NCI-H128 (cell line): ENCODE data around the gene PCIF1.
"Not testable (repeated sequence)": the region's sequence is repeated elsewhere in the genome, so short reads cannot be mapped to it uniquely, and the experiment has no call there.

Source experiments
- DNase-seq: peaks from one replicate; lab custom pipeline; 2025; ENCODE audit not compliant: unreplicated experiment; lab: John Stamatoyannopoulos, UW

Gene PCIF1

DNA sequence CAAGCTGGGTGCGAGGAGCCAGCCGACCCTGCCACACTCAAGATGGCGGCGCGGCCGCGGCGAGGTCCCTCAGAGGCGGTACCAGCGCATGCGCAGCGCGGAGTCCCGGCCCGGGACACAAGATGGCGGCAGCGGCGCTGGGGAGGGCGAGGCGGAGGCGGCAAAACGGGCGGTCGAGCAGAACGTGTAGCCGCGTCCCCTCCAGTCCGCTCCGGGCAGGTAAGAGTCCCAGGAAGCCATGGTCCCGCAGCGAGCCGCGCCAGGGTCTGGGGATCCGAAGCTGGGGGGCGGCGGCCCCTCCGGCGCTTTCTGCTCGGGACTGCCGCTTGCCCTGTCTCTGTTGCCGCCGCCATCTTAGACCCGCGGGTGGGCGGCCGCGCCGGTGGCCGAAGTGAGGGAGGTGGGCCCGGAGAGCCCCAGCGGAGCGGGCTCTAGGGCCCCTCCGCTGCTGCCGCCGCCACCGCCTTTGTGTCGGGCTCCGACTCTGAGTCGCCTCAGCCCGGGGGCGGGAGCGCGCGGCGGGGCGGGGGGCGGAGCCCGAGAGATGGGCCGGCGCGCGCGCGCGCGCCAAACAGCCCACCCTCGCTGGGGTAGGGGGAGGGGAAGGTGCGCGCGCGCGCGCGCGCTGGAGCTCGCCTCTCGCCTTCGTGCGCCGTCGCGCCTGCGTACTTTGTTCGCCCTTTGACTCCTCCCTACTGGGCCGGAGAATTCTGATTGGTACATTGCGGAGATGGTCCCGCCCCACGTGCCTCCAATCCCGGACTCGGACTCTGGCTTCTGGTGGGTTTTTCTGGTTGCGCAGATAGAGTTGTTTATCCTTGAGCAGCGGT, at the start of gene PCIF1:
Gene PCIF1 (plus strand): TSS at position 98 of the 830 bp plus-strand sequence. CDS start 4,317 bp downstream, outside the sequence.
- DNase-seq: peak; percentile 96

DNA sequence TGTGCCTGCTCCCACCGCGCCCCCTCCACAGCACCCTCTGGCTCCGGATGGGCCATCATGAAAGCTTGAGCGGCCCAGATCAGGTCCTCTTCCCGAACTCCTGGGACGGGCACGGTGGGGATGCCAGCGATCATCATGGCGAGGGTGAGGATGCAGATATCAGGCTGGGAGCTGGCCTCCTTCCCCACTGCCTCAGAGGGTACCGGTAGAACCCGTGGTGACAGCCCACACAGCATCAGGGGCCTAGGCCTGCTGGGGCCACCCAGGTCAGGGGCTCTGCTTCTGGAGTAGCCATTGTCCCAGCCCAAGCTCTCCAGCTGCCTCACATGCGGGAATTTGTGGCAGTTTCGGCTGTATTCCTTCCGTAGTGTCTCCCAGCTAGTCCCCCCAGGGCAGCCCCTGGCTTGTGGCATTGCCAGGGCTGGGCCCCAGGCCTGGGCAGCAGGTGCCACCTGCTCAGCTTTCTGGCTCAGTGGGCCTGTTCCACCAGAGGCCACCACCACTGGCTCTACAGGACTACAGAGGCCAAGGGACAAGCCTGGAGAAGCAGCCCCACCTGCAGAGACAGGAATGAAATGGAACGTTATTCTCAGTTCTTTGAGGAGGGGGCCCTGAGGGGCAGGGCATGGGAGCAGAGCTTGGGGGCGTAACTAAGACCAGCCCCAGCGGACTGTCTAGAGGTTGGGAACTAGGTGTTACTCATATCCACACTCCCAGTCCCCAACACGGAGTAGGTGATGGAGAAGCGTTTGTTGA, 47.7 kb upstream of the PCIF1 start:
- no peak for DNase-seq

- DNase-seq: no peak
Measured at GRCh38 chr20:45887346-45887715, 47.2 kb upstream of the PCIF1 start, which contains the start of gene SPATA25. Gene SPATA25, minus strand, starts transcription at chr20:45887622. Its CDS starts 32 bp downstream, at chr20:45887590.

GRCh38 chr20:45888681-45889080, 45.8 kb upstream of the PCIF1 start:
- DNase-seq: no peak

DNA sequence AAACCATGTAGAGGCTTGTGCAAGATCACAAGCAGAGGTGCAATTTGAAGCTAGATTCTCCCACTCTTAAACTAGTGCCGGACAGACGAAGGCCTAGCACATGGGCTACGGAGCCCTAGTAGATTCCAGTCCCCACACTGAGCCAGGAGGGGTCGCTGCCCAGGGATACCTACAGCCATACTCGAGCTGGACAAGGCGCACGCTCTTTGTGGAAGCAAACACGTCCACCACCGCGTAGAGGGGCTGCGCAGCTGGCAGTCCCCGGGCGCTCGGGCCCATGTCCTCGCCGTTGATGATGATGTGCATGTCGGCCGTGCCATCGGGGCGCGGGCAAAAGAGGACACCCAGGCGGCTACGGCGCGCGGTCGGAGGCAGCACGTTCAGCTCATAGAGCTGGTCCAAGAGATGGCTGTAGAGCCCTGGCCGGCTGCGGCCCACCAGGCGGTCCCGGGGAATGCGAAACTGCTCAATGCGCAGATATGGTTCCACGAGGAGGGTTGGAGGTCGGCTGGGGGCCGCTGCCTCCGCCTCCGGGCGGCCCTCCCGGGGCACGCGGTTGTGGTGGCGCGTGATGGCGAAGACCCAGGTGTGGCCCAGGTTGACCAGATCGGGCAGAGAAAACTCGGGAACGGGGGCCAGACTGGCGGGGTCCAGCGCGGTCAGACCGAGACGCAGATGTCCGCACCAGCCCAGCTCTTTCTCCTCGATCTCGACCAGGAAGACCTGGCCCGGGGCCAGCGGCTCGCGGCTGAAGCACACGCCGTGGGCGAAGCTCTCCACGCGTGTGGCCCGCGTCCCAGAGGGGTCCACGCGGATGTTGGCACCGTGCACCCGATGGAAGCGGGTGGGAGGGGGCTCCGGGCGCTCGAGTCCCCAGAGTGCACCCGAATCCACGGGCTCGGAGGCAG, 44.2 kb upstream of the PCIF1 start:
- DNase-seq: peak; percentile 31

DNA sequence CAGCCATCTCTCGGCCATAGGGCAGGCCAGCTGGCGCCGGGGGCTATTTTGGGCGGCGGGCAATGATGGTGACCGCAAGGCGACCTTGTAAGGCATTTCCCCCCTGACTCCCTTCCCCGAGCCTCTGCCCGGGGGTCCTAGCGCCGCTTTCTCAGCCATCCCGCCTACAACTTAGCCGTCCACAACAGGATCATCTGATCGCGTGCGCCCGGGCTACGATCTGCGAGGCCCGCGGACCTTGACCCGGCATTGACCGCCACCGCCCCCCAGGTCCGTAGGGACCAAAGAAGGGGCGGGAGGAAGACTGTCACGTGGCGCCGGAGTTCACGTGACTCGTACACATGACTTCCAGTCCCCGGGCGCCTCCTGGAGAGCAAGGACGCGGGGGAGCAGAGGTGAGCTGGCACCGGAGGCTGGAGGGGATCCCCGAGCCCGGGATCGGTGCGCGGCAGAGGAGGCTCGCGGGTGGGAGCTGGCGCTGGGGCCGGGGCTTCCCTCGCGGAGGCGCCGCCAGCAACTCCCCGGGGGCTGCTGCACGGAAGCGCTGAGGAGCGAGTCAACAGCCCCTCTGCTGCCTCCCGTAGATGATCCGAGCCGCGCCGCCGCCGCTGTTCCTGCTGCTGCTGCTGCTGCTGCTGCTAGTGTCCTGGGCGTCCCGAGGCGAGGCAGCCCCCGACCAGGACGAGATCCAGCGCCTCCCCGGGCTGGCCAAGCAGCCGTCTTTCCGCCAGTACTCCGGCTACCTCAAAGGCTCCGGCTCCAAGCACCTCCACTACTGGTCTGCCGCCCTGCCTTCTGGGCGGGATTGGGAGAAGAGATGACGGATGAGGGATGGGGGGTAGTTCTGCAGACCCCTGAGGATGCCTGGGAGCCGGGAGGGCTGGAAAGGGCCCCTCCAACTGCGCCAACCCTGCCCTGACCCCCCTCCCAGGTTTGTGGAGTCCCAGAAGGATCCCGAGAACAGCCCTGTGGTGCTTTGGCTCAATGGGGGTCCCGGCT, 43.2 kb upstream of the PCIF1 start, which contains the start of the genes CTSA and NEURL2:
Gene CTSA (plus strand): TSS at position 351 of the 999 bp plus-strand sequence. CDS start 234 bp downstream, at position 585.
Gene NEURL2 (minus strand): TSS at position 224 of the 999 bp plus-strand sequence. CDS start 217 bp downstream, at position 7.
- peak; percentile 55 for DNase-seq

DNA sequence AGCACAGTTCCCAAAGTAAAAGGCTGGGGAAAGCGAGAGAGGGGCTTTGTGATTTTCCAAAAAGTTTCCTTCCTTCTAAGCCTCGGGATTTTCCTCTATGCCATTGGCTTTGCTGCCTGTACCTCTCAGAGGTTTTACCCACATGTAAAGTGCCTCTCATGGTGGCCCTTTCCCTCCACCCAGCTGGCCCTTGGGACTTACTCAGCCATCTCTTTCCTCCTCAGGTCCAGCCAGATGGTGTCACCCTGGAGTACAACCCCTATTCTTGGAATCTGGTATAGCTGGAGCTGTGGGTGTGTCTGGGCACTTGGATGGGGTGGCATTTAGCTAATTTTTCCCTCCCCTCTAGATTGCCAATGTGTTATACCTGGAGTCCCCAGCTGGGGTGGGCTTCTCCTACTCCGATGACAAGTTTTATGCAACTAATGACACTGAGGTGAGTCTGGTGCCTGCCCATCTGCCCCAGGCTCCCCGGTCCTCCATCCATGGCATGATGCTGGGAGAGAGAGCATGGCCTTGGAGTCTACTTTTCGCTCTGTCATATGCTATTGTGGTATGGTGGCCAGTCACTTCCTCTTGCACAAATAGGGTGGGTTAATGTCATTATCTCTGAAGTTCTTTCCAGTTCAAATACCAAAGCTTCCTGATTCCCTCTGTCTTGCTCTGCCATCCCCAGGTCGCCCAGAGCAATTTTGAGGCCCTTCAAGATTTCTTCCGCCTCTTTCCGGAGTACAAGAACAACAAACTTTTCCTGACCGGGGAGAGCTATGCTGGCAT, 42.2 kb upstream of the PCIF1 start:
- DNase-seq: no peak

DNA sequence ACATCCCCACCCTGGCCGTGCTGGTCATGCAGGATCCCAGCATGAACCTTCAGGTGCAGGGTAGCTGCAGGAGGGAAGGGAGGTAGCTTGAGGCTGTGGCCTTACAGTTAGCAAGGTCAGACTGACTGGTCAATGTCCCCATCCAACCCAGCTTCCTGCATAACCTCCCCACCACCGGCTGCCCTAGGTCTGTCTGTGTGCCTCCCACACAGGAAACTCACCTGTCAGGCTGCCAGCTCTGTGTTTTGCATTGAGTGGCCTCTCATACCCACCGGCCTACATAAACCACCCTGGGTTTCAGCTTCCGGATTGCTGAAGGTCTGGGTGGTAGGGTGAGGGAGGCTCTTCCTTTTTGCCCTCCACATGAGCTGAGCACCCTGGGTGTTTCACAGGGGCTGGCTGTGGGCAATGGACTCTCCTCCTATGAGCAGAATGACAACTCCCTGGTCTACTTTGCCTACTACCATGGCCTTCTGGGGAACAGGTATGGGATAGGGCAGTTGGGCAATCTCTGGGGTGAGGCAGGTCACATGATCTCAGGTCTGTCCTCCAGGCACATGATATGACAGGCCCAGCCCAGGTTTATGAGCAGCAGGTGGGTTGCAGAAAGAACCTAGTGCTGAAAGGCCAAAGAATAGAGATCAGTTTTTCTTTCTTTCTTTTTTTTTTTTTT, 41.5 kb upstream of the PCIF1 start:
- DNase-seq: no peak

- DNase-seq: no peak
Measured at GRCh38 chr20:45893831-45894230, 40.7 kb upstream of the PCIF1 start.

GRCh38 chr20:45894797-45895196, 39.7 kb upstream of the PCIF1 start:
- no peak for DNase-seq

GRCh38 chr20:45896641-45897161, 37.8 kb upstream of the PCIF1 start:
- no peak for DNase-seq

DNA sequence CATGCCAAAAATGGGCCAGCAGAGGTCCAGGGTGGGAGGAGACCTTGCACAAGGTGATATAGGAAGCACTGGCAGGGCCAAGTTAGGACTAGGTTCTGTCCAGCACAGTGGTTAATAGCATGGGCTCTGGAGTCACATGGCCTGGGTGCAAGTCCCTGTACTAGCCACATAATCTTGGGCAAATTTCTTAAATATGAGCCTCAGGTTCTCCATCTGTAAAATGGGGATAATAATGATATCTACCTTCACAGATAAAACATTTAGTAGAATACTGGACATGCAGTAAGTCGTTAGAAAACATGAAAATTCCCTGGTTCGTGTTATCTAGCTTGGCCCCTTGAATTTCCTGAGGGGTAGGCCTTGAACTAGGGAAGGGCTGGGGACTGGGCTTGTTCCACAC, 37.2 kb upstream of the PCIF1 start:
- DNase-seq: no peak

DNA sequence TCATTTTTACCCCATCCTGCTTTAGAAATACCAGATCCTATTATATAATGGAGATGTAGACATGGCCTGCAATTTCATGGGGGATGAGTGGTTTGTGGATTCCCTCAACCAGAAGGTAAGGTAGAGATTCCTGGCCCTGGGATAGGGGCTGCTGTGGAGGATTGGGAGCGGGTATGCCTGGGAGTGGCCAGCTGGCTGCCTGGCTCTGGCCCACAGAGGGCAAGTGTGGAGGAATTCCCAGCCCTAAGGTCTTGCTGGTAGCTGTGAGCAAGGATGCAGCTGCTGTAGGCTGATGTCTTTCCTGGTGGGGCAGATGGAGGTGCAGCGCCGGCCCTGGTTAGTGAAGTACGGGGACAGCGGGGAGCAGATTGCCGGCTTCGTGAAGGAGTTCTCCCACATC, 36.8 kb upstream of the PCIF1 start:
- DNase-seq: no peak

- DNase-seq: no peak
Measured at GRCh38 chr20:45898285-45898684, 36.2 kb upstream of the PCIF1 start.

- DNase-seq: no peak
Measured at GRCh38 chr20:45899046-45899835, 35.2 kb upstream of the PCIF1 start.

DNA sequence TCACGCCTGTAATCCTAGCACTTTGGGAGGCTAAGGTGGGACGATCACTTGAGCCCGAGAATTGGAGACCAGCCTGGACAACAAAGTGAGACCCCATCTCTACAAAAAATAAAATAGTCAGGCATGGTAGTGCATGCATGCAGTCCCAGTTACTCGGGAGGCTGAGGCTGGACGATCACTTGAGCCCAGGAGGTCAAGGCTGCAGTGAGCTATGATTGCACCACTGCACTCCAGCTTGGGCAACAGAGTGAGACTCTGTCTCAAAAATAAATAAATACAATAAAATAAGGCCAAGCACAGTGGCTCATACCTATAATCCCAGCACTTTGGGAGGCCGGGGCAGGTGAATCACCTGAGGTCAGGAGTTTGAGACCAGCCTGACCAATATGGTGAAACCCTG, 33.2 kb upstream of the PCIF1 start:
- DNase-seq: not testable (repeated sequence)

- no peak for DNase-seq
Measured at GRCh38 chr20:45902199-45902701, 32.2 kb upstream of the PCIF1 start.
